ENCODE data around the gene RBM19.

Gene RBM19

DNA sequence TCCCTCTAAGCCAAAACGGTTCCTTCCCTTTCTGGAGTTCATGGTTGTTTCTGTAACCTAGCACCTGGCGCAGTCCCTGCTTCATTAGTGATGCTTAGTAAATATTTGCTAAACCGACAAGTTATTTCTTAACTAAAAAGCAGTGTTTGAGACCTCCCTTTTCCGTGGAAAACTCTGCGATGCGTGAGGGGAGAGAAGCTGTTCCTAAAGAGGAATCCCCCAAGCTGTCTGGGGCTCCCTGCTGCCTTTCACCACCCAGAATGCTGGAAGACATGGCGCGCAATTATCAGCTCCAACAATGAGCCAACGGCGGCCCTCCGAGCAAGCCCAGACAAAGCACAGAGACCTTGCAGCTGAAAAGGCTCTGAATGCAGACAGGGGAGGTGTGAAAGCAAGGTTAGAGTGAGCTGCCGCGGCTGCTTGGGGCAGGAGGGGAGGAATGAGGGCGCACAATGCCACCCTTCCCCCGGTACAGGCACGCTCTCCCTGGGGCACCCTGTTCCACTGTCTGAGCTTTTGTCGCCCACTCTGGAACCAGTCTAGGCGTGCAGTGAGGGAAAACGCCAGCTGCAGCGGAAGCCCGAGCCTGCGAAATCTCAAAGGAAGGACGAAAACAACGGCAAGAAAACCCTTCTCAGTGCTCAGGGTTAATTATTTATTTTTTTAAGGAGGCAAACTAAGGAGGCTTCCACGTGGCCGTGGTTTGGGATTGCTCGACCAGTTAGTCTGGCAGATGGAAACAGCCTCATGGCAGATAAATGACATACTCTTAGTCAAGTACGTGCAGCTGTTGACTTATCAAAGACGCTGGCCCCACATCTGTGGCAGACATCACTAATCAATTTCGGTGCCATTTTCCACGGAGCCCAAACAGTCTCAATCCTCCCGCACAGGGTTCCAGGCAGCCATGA, 66.3 kb downstream of the RBM19 start:
- CTCF ChIA-PET, result interaction anchor here (0.6 kb wide), 1 partner anchor 439 kb away, joined by 3 read pairs; no protein-coding TSS in a partner anchor

DNA sequence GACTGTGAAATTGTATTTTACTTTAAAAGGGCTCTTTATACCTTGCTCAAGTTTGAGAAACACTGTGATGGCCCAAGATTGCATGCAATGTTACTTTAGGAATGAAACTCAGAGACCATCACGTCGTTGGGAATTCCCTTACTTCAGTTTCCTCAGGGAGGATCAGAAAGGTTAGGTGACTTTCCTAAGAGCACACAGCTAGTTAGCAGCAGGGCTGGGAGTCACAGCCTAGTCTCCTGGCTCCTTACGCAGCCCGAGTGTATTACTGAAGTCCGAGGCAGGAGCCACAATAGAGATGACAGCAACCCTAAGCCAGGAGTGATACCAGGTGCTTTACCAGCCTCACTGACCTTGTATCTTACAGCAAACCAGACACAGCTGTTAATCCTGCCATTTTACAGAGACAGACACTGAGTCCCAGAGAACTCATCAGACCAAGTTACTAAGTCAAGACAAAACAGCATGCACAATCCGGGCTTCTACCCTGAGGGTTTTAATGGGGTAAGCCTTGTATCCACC, 67.0 kb downstream of the RBM19 start:
- no peak overlapping the region for H3K27ac ChIP-seq
- ChIA-PET CTCF (no interaction called here), POLR2A (ENCODE audit: low non-redundant PET) (no interaction called here)
- TF ChIP-seq, protein P1, sequence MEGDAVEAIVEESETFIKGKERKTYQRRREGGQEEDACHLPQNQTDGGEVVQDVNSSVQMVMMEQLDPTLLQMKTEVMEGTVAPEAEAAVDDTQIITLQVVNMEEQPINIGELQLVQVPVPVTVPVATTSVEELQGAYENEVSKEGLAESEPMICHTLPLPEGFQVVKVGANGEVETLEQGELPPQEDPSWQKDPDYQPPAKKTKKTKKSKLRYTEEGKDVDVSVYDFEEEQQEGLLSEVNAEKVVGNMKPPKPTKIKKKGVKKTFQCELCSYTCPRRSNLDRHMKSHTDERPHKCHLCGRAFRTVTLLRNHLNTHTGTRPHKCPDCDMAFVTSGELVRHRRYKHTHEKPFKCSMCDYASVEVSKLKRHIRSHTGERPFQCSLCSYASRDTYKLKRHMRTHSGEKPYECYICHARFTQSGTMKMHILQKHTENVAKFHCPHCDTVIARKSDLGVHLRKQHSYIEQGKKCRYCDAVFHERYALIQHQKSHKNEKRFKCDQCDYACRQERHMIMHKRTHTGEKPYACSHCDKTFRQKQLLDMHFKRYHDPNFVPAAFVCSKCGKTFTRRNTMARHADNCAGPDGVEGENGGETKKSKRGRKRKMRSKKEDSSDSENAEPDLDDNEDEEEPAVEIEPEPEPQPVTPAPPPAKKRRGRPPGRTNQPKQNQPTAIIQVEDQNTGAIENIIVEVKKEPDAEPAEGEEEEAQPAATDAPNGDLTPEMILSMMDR (conservative IDR thresholded peaks at IDR 0.05; ENCODE audit: low read depth), result no peak
- DNase-seq (ENCODE audit: low spot score), result no peak

More for the DNA sequence above, 66.3 kb downstream of the RBM19 start:
- DNase-seq (ENCODE audit: low spot score), result no peak
- TF ChIP-seq, protein P1 (conservative IDR thresholded peaks at IDR 0.05; ENCODE audit: low read depth), result no peak
- H3K27ac ChIP-seq, result peak overlapping the region; percentile 41
- POLR2A ChIA-PET (ENCODE audit: low non-redundant PET), result no interaction called here

DNA sequence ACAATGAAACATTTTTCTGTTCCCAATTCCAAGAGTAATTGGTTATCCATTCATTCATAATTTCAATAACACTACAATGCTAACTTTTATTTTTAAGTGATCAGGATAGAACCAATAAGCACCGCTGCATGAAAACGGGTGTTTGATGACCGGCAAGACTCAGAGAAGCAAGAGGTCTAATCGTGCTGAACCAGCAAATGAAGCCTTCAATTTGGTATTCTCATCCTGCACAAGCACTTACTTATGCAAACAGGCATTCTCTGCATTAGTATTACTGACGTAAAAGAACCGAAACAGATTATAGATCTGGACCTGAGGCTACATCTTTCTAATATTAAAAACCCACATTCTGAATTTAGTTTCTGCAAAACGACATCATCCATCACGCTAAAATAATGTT, 67.7 kb downstream of the RBM19 start:
- no peak overlapping the region for H3K27ac ChIP-seq
- no peak for DNase-seq (ENCODE audit: low spot score)
- TF ChIP-seq, protein P1 (conservative IDR thresholded peaks at IDR 0.05; ENCODE audit: low read depth), result no peak
- POLR2A ChIA-PET (ENCODE audit: low non-redundant PET), result no interaction called here
- CTCF ChIA-PET, result no interaction called here

DNA sequence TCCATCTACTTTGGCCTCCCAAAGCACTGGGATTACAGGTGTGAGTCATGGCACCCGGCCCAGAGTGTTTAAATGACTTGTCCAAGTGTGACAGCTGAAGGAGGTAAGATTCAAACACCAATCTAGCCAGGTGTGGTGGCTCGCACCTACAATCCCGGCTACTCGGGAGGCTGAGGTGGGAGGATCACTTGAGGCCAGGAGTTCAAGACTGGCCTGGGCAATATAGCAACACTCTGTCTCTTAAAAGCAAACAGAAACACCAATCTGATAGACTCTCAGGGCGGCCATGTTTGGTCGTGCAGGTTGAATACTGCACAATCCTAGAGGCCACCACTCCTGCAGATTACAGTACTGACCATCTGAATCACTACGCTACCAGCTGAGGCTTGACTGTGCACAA, 68.7 kb downstream of the RBM19 start:
- CTCF ChIA-PET, result interaction anchor here (0.5 kb wide), 1 partner anchor 435 kb away, joined by 4 read pairs; no protein-coding TSS in a partner anchor
- DNase-seq (ENCODE audit: low spot score), result no peak
- TF ChIP-seq, protein P1 (conservative IDR thresholded peaks at IDR 0.05; ENCODE audit: low read depth), result no peak
- POLR2A ChIA-PET (ENCODE audit: low non-redundant PET), result no interaction called here
- H3K27ac ChIP-seq, result no peak overlapping the region

DNA sequence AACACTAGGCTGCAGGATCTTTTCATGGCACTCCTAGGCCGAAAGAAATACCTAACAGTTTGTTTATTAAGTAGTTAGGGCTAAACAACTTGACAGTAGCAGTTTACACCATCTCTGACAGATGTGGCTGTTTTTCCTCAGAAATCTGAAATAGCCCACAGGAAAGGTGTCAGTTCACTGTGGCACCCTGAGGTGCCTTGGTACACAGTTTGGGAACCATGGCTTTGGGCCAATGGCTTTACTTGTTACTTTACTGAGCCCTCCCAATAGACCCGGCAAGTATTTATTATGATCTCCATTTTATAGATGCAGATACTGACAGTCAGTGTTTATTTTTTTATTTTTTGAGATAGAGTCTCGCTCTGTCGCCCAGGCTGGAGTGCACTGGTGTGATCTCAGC, 69.3 kb downstream of the RBM19 start:
- no peak for DNase-seq (ENCODE audit: low spot score)
- CTCF ChIA-PET, result no interaction called here
- POLR2A ChIA-PET (ENCODE audit: low non-redundant PET), result no interaction called here
- H3K27ac ChIP-seq, result no peak overlapping the region
- TF ChIP-seq, protein P1 (conservative IDR thresholded peaks at IDR 0.05; ENCODE audit: low read depth), result no peak

DNA sequence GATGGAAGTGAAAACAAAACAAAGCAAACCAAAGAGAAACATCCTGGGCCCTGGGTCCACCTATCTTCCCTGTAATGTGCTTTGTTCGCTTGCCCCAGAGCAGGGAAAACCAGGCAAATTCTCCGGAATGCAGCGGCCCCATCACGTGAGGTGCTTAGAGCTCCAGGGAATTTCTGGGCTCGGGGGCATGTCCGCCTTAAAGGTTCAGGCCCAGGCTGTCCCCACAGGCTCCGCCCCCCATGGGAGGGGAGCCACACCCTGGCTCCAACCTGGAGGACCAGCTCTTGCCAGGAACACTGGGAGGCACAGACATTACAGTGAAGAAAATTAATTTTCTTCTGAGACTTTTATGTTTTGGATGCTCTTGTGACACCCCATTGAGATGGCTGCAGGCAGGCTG, 69.9 kb downstream of the RBM19 start:
- no peak overlapping the region for H3K27ac ChIP-seq
- ChIA-PET POLR2A (ENCODE audit: low non-redundant PET) (no interaction called here), CTCF (interaction anchor here (0.6 to 0.7 kb wide), 2 partner anchors 249 to 474 kb away, joined by 3 read pairs; partner anchors contain the start of gene SDSL)
- TF ChIP-seq, protein P1 (conservative IDR thresholded peaks at IDR 0.05; ENCODE audit: low read depth), result no peak
- DNase-seq (ENCODE audit: low spot score), result no peak
